ENCODE measurements around the gene CDC42BPB. TPM values are rescaled to one million over a fixed set of nuclear protein-coding genes. Genes with fewer than 3 reads are reported as not detected.
A peak's percentile ranks its signal among the peaks of the same experiment; 100 is the strongest.

The CDC42BPB gene
- total RNA-seq, 1 experiment from 2014 or later, result 56.1 TPM

- Histone ChIP-seq H3K36me3 (replicated peaks; ENCODE audit: control insufficient read depth, insufficient read depth, low read length) (peaks cover 16% of the 10 kb centered on the region), H3K27me3 (ENCODE audit: control insufficient read depth, insufficient read depth, low read length) (no peaks in the 10 kb centered on the region), H3K4me3 (ENCODE audit: insufficient read depth, low read depth, low read length) (no peak overlapping the region)
- no peak for DNase-seq
Measured at GRCh38 chr14:102996941-102997340, 60.4 kb downstream of the CDC42BPB start.

DNA sequence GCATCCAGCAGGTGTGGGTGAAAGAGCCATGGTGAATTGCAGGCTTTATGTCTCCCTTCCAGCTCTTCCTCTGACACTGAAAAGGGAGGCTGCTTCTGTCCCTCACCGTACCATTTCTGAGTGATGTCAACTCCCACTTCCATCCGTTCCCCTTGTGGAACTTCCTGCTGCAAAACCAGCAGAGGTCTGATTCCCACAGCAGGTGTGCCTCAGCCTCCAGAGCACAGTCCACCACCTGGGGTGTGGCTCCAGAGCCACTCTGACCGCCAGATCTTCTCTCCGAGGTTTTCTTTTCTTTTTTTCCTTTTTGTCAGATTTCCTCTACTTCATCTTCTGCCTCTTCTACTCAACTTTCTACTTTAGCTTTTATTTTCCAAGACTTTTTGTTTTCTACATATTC, 62.7 kb downstream of the CDC42BPB start:
- no peak for DNase-seq
- H3K4me3 ChIP-seq (ENCODE audit: insufficient read depth, low read depth, low read length), result no peak overlapping the region
- H3K36me3 ChIP-seq (replicated peaks; ENCODE audit: control insufficient read depth, insufficient read depth, low read length), result peaks cover 17% of the 10 kb centered on the region
- no peaks in the 10 kb centered on the region for H3K27me3 ChIP-seq (ENCODE audit: control insufficient read depth, insufficient read depth, low read length)

DNA sequence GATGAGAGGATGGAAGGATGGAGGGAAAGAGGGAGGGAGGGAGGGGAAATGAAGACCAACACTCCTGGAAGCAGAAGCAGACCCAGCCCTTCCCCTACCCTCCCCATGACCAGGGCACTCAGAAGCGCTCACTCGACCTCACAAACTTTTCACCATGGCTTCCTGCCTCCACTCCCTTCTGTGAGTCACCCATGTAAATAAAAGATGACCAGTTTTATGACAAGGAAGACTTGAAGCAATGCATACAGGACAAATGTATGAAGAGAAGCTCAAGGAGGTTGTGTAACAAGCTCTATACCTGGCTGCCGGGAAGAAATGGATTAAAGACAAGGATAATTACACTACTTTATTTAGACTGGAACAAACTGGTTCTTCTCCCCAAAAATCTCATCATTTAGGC, 63.8 kb downstream of the CDC42BPB start:
- peaks cover 13% of the 10 kb centered on the region for H3K36me3 ChIP-seq (replicated peaks; ENCODE audit: control insufficient read depth, insufficient read depth, low read length)

DNA sequence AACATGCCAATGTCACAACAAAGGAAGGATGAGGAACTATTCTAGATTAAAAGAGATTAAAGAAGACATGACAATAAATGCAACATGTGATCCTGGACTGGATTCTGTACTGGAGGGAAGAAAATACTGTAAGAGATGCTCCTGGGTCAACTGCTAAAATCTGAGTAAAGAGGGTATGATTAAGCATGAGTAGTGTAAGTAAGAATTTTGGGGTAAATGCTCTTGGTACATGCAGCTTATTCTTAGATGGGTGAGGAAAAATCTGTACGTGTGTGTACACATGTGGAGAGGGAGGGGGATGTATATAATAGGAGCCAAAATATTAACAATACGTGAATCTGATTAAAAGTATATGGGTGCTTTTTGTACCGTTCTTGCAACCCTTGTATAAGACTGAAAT, 66.0 kb downstream of the CDC42BPB start:
- H3K36me3 ChIP-seq (replicated peaks; ENCODE audit: control insufficient read depth, insufficient read depth, low read length), result peaks cover 11% of the 10 kb centered on the region
- DNase-seq, result no peak
- H3K4me3 ChIP-seq (ENCODE audit: insufficient read depth, low read depth, low read length), result no peak overlapping the region
- H3K27me3 ChIP-seq (ENCODE audit: control insufficient read depth, insufficient read depth, low read length), result no peaks in the 10 kb centered on the region

More for the DNA sequence above, 63.8 kb downstream of the CDC42BPB start:
- Histone ChIP-seq H3K27me3 (ENCODE audit: control insufficient read depth, insufficient read depth, low read length) (no peaks in the 10 kb centered on the region), H3K4me3 (ENCODE audit: insufficient read depth, low read depth, low read length) (no peak overlapping the region)
- no peak for DNase-seq

GRCh38 chr14:102988054-102988453, 69.3 kb downstream of the CDC42BPB start:
- Histone ChIP-seq H3K4me3 (ENCODE audit: insufficient read depth, low read depth, low read length) (no peak overlapping the region), H3K27me3 (ENCODE audit: control insufficient read depth, insufficient read depth, low read length) (no peaks in the 10 kb centered on the region), H3K36me3 (replicated peaks; ENCODE audit: control insufficient read depth, insufficient read depth, low read length) (peaks cover 9% of the 10 kb centered on the region)
- no peak for DNase-seq

GRCh38 chr14:102986810-102987579, 70.4 kb downstream of the CDC42BPB start:
- H3K36me3 ChIP-seq (replicated peaks; ENCODE audit: control insufficient read depth, insufficient read depth, low read length), result peaks cover 8% of the 10 kb centered on the region

DNA sequence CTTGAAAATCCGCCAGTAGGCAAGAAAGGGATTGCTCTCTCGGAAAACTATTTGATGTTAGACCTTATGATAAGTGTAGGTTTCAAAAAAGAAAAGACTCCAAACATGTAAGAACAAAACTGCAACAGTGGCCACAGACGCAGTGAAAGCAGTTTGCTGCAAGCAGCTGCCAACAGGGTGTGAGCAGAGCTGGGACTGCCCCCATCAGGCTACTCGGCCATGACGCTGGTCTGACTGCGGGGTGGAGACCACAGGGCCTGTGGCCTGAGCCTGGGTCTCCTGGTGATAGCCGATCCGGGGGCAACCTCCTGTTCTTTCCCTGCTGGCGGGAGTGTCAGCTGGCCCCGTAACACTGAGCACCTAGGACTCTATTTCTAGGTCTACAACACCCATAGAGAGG, 71.7 kb downstream of the CDC42BPB start:
- Histone ChIP-seq H3K27me3 (ENCODE audit: control insufficient read depth, insufficient read depth, low read length) (no peaks in the 10 kb centered on the region), H3K36me3 (replicated peaks; ENCODE audit: control insufficient read depth, insufficient read depth, low read length) (peaks cover 14% of the 10 kb centered on the region), H3K4me3 (ENCODE audit: insufficient read depth, low read depth, low read length) (no peak overlapping the region)
- DNase-seq, result no peak

More at GRCh38 chr14:102986810-102987579, 70.4 kb downstream of the CDC42BPB start:
- DNase-seq, result no peak
- Histone ChIP-seq H3K27me3 (ENCODE audit: control insufficient read depth, insufficient read depth, low read length) (no peaks in the 10 kb centered on the region), H3K4me3 (ENCODE audit: insufficient read depth, low read depth, low read length) (no peak overlapping the region)

- Histone ChIP-seq H3K27me3 (ENCODE audit: control insufficient read depth, insufficient read depth, low read length) (no peaks in the 10 kb centered on the region), H3K36me3 (replicated peaks; ENCODE audit: control insufficient read depth, insufficient read depth, low read length) (peaks cover 15% of the 10 kb centered on the region), H3K4me3 (ENCODE audit: insufficient read depth, low read depth, low read length) (no peak overlapping the region)
- DNase-seq, result no peak
Measured at GRCh38 chr14:102984336-102985102, 72.8 kb downstream of the CDC42BPB start.

DNA sequence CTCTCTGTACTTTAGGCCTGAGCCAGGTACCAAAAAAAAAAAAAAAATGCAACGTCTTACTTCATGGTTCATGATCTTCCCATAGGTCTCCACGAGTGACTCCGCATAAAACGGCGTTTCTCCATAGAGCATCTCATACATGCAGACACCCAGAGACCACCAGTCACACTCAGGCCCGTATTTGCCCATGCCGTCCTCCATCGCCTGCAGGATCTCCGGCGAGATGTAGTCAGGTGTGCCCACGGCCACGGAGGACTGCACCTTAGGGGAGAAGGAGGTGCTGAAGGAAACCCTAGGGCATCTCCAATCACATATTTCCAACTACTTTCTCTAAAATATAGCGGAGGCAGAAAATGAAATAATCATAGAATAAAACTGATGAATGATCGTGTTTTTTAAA, 73.9 kb downstream of the CDC42BPB start:
- Histone ChIP-seq H3K36me3 (replicated peaks; ENCODE audit: control insufficient read depth, insufficient read depth, low read length) (peaks cover 14% of the 10 kb centered on the region), H3K4me3 (ENCODE audit: insufficient read depth, low read depth, low read length) (no peak overlapping the region), H3K27me3 (ENCODE audit: control insufficient read depth, insufficient read depth, low read length) (no peaks in the 10 kb centered on the region)
- DNase-seq, result no peak

DNA sequence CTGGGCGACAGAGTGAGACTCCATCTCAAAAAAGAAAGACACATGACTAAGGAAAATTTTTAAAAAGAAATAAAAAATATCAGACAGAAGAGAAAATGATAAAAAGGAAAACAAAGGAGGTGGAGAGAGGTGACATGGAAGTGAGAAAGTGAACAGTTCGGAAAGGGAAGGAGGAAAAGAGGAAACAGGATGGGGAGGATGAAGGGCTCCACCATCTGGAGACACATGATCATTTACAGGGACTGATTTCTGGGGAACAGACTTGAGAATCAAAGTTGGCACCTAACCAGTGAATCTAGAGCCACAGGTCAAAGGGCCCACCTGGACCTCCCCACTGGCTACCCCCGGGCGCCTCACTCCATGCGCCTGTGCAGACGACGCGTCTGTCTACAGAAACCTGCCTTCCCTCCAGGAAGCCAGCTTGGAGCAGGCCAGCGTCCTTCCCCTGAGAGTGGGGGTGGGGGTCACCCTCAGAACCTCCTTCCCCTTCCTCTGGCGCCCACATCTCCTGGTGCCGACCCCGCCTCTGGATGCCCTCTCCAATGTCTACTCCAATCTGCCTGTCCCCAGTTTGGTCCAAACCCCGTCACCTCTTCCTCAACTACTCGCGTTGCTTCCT, 74.4 kb downstream of the CDC42BPB start:
- H3K4me3 ChIP-seq (ENCODE audit: insufficient read depth, low read depth, low read length), result no peak overlapping the region
- no peaks in the 10 kb centered on the region for H3K27me3 ChIP-seq (ENCODE audit: control insufficient read depth, insufficient read depth, low read length)
- peak; percentile 68 for DNase-seq
- H3K36me3 ChIP-seq (replicated peaks; ENCODE audit: control insufficient read depth, insufficient read depth, low read length), result peaks cover 15% of the 10 kb centered on the region

DNA sequence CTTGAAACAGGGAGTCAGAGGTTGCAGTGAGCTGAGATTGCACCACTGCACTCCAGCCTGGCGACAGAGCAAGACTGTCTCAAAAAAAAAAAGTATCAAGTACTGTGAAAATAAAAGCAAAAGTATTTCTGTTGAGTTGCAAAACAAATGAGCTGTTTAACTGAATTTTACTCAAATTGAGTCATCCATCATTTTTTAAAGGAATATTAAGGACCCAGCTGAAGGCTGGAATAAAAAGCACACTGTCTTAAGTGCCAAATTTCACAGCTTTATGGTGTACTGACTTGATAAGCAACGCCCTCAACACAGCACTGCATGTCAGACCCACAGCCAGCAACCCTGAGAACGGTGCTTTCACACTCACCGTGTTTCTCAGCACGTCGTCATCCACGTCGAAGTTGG, 76.9 kb downstream of the CDC42BPB start:
- peaks cover 17% of the 10 kb centered on the region for H3K36me3 ChIP-seq (replicated peaks; ENCODE audit: control insufficient read depth, insufficient read depth, low read length)
- no peak overlapping the region for H3K4me3 ChIP-seq (ENCODE audit: insufficient read depth, low read depth, low read length)
- no peak for DNase-seq
- H3K27me3 ChIP-seq (ENCODE audit: control insufficient read depth, insufficient read depth, low read length), result no peaks in the 10 kb centered on the region

GRCh38 chr14:102979406-102979805, 77.9 kb downstream of the CDC42BPB start:
- Histone ChIP-seq H3K36me3 (replicated peaks; ENCODE audit: control insufficient read depth, insufficient read depth, low read length) (peaks cover 16% of the 10 kb centered on the region), H3K27me3 (ENCODE audit: control insufficient read depth, insufficient read depth, low read length) (no peaks in the 10 kb centered on the region), H3K4me3 (ENCODE audit: insufficient read depth, low read depth, low read length) (no peak overlapping the region)
- no peak for DNase-seq

DNA sequence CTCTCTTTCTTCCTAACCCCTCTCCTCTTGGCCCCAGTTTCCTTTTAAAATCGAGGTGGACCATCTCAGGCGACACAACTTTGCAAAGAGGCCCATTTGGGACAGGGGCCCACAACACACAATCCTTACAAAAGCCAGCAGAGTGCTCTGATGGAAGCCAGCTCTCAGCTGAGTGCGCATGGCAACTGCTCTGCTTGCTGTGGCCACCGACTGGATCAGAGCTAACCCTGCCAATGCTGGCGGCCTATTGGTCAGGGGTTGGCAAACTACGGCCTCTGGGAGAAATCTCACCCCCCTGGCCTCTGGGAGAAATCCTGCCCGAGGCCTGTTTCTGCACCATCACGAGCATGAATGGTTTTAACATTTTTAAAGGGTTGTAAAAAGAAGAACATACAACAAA, 79.9 kb downstream of the CDC42BPB start:
- Histone ChIP-seq H3K36me3 (replicated peaks; ENCODE audit: control insufficient read depth, insufficient read depth, low read length) (peaks cover 24% of the 10 kb centered on the region), H3K27me3 (ENCODE audit: control insufficient read depth, insufficient read depth, low read length) (no peaks in the 10 kb centered on the region), H3K4me3 (ENCODE audit: insufficient read depth, low read depth, low read length) (no peak overlapping the region)
- no peak for DNase-seq

DNA sequence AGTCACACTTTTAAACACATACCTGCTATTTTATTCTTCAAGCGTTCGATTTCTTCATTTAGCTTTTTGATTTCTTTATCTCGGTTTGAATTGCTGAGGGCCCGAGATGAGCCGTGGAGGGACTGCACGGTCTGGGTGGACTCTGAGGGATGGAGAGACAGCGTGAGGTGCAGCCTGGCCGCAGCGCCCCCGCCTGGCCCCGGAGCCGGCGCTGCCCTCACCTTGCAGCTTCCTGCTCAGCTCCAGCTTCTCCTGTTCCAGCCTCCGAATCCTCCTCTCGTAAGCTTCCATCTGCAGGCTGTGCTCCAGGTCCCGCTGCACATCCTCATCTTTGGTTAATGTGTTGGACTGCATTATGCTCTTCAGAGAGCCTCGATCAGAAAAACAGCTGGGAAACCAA, 81.7 kb downstream of the CDC42BPB start:
- no peak overlapping the region for H3K4me3 ChIP-seq (ENCODE audit: insufficient read depth, low read depth, low read length)
- no peaks in the 10 kb centered on the region for H3K27me3 ChIP-seq (ENCODE audit: control insufficient read depth, insufficient read depth, low read length)
- peaks cover 25% of the 10 kb centered on the region for H3K36me3 ChIP-seq (replicated peaks; ENCODE audit: control insufficient read depth, insufficient read depth, low read length)
- peak; percentile 72 for DNase-seq
